BLaER1 (cell line): ENCODE data around the gene ASAH2B.

Experiments
- H3K27ac ChIP-seq: shearing (Covaris generic); formaldehyde crosslinking; 2 replicates; pipeline ENCODE4 v1.8.1; 2022
- H3K27me3 ChIP-seq: shearing (Covaris generic); formaldehyde crosslinking; 2 replicates; pipeline ENCODE4 v1.8.1; 2022
- H3K36me3 ChIP-seq: shearing (Covaris generic); formaldehyde crosslinking; 2 replicates; pipeline ENCODE4 v1.8.1; 2022
- H3K4me1 ChIP-seq: shearing (Covaris generic); formaldehyde crosslinking; 2 replicates; pipeline ENCODE4 v1.8.1; 2022
- H3K4me2 ChIP-seq: shearing (Covaris generic); formaldehyde crosslinking; 2 replicates; pipeline ENCODE4 v1.8.1; 2022
- H3K4me3 ChIP-seq: shearing (Covaris generic); formaldehyde crosslinking; 2 replicates; pipeline ENCODE4 v1.8.1; 2022
- H3K9ac ChIP-seq: shearing (Covaris generic); formaldehyde crosslinking; 2 replicates; pipeline ENCODE4 v1.8.1; 2022
- H3K9me3 ChIP-seq: shearing (Covaris generic); formaldehyde crosslinking; 2 replicates; pipeline ENCODE4 v1.8.1; 2022
- H4K20me1 ChIP-seq: shearing (Covaris generic); formaldehyde crosslinking; 2 replicates; pipeline ENCODE4 v1.8.1; 2022
- Cebpa-rat ChIP-seq: shearing (Covaris generic); IDR thresholded peaks from 2 replicates; pipeline ENCODE4 v1.8.1; 2022

Gene ASAH2B

GRCh38 chr10:50807851-50808776, 68.4 kb downstream of the ASAH2B start:
- no peak overlapping the region for H3K27ac ChIP-seq
- H3K9ac ChIP-seq, result no peak overlapping the region
- no peaks in the 10 kb centered on the region for H3K36me3 ChIP-seq
- no peaks in the 10 kb centered on the region for H3K27me3 ChIP-seq
- H3K4me2 ChIP-seq, result no peak overlapping the region
- TF ChIP-seq Cebpa-rat, result no peak
- no peak overlapping the region for H3K4me3 ChIP-seq
- H4K20me1 ChIP-seq, result no peaks in the 10 kb centered on the region
- H3K9me3 ChIP-seq, result no peaks in the 10 kb centered on the region
- H3K4me1 ChIP-seq, result no peaks in the 10 kb centered on the region
